Kidney epithelial cell (primary cell): ENCODE data around the gene LRRC45. TPM values are rescaled to one million over a fixed set of nuclear protein-coding genes. Genes with fewer than 3 reads are reported as not detected.
"Not testable (repeated sequence)": the region's sequence is repeated elsewhere in the genome, so short reads cannot be mapped to it uniquely, and the experiment has no call there.

Source experiments
- DNase-seq: peaks from one replicate; pipeline ENCODE4 v3.0.0-alpha.2; 2010; ENCODE audit warnings: low read depth
- H3K27me3 ChIP-seq: 2 replicates; pipeline ENCODE4 v1.6.0; 2011; ENCODE audit warnings: low read length; ENCODE audit not compliant: control insufficient read depth, insufficient read depth
- H3K36me3 ChIP-seq: 2 replicates; pipeline ENCODE4 v1.5.1; 2011; ENCODE audit warnings: low read length; ENCODE audit not compliant: control insufficient read depth, insufficient read depth
- H3K4me3 ChIP-seq: 2 replicates; pipeline ENCODE4 v1.5.1; 2011; ENCODE audit warnings: low read depth, mild to moderate bottlenecking, control low read depth, low read length
- total RNA-seq: library from RNA; depleted of rRNA; stranded (reverse); fragments of >200 nt; gene quantifications from 2 replicates; pipeline ENCODE4 v1.2.3, GENCODE V29; 2015
- TF ChIP-seq, protein P1 (sequence below): IDR thresholded peaks from 2 replicates; pipeline ENCODE4 v1.5.1; 2011; ENCODE audit warnings: mild to moderate bottlenecking, moderate library complexity, low read length, control low read depth, inconsistent platforms; ENCODE audit not compliant: insufficient read depth, poor library complexity, severe bottlenecking

The LRRC45 gene
- total RNA-seq, 1 donor from 2014 or later: 16.1 TPM

- TF ChIP-seq, protein P1, sequence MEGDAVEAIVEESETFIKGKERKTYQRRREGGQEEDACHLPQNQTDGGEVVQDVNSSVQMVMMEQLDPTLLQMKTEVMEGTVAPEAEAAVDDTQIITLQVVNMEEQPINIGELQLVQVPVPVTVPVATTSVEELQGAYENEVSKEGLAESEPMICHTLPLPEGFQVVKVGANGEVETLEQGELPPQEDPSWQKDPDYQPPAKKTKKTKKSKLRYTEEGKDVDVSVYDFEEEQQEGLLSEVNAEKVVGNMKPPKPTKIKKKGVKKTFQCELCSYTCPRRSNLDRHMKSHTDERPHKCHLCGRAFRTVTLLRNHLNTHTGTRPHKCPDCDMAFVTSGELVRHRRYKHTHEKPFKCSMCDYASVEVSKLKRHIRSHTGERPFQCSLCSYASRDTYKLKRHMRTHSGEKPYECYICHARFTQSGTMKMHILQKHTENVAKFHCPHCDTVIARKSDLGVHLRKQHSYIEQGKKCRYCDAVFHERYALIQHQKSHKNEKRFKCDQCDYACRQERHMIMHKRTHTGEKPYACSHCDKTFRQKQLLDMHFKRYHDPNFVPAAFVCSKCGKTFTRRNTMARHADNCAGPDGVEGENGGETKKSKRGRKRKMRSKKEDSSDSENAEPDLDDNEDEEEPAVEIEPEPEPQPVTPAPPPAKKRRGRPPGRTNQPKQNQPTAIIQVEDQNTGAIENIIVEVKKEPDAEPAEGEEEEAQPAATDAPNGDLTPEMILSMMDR: peak; percentile 49
- Histone ChIP-seq H3K27me3 (peaks cover under 1% of the 10 kb centered on the region), H3K36me3 (no peaks in the 10 kb centered on the region), H3K4me3 (peak within 1 kb of the TSS; percentile 45)
- peak; percentile 87 for DNase-seq
Observed at GRCh38 chr17:82037092-82037888, 14.2 kb downstream of the LRRC45 start, which contains the start of gene DCXR. Gene DCXR (minus strand): TSS chr17:82037697. CDS start chr17:82037682, 15 bp downstream.

- Histone ChIP-seq H3K36me3 (no peaks in the 10 kb centered on the region), H3K4me3 (no peak overlapping the region), H3K27me3 (no peaks in the 10 kb centered on the region)
- TF ChIP-seq, protein P1: no peak
- DNase-seq: no peak
Observed at GRCh38 chr17:82037889-82038195, 14.7 kb downstream of the LRRC45 start.

DNA sequence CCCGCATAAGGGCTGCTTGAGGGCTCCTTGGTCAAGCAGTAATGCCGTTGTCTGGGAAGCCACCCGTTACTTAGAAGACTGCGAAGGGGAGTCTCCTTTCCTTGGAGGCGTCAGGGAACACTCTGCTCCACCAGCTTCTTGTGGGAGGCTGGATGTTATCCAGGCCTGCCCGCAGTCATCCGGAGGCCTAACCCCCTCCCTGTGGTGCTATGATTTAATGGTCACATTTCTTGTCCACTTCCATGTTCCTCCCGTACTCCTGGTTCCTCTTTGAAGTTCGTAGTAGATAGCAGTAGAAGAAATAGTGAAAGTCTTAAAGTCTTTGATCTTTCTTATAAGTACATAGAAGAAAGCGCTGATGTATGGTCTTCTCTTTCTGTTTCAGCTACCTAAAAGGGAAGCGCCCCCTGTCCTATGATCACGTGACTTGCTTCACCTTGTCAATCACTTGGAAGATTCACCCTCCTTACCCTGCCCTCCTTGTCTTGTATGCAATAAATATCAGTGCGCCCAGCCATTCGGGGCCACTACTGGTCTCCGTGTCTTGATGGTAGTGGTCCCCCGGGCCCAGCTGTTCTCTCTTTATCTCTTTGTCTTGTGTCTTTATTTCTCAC, 15.8 kb downstream of the LRRC45 start:
- H3K36me3 ChIP-seq, H3K4me3 ChIP-seq, DNase-seq, H3K27me3 ChIP-seq: not testable (repeated sequence)

DNA sequence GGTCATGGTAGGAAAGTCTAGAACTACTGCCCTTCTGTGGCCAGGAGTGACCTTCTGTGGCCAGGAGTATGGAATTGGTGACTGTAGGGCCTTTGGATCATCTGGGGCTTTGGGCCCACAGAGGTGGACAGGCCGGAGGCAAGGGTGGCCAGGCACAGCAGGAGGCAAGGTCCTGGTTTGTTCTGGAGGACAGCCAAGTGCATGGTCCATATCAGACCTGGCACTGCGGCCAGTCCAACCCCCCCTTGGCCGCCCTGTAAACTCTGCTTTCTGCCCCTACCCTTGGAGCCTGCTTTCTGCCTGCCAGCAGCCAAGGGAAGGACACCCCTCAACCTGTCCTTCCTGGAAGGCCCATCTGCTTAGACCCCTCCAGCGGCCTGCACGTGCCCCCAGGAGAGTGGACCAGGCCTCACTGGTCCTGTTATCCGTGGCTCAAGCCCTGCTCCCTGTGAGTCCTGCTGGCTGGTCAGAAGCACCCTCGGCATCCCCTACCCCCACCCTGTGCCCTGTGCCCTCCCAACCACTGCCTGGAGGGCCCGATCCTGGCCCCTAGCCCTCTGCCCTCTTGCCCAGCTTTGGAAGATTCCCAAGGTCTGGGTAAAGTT, 16.7 kb downstream of the LRRC45 start:
- TF ChIP-seq, protein P1: no peak
- no peak overlapping the region for H3K4me3 ChIP-seq
- DNase-seq: no peak
- no peaks in the 10 kb centered on the region for H3K27me3 ChIP-seq
- no peaks in the 10 kb centered on the region for H3K36me3 ChIP-seq

DNA sequence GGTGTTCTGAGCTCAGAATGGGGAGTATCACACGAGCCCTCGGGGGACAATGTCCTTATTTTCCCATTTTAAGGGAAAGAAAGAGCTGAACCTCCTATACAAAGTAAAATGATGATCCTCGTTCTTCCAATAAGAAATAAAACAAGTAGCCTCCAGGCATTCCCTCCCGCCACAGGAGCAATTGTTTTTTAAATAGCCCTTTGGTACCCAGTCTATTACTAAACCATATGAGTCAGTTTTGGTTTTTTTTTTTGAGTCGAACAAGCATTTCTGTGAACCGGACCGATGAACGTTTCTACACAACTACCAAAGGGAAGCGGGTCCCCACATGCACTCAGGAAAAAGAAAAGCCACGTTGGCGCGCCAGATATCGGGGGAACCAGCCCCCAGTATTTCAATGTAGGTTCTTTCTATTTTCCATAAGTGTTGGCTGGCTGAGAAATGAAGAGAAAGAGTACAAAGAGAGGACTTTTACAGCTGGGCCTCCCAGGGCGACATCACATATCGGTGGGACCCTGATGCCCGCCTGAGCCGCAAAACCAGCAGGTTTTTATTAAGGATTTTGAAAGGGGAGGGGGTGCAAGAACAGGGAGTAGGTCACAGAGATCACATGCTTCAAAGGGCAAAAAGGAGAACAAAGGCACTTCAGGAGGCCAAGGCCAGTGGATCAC, 18.2 kb downstream of the LRRC45 start:
- Histone ChIP-seq H3K27me3 (no peaks in the 10 kb centered on the region), H3K4me3 (no peak overlapping the region), H3K36me3 (no peaks in the 10 kb centered on the region)
- no peak for DNase-seq
- TF ChIP-seq, protein P1: no peak

GRCh38 chr17:82042649-82043048, 19.5 kb downstream of the LRRC45 start:
- no peak for DNase-seq
- Histone ChIP-seq H3K36me3 (no peaks in the 10 kb centered on the region), H3K27me3 (no peaks in the 10 kb centered on the region), H3K4me3 (no peak overlapping the region)
- TF ChIP-seq, protein P1: no peak
